ENCODE measurements around the gene HAUS7. TPM values are rescaled to one million over a fixed set of nuclear protein-coding genes. Genes with fewer than 3 reads are reported as not detected.

Gene HAUS7
- total RNA-seq, 4 donors from 2014 or later, result 5.1 to 34.4 (median 27.1) TPM

DNA sequence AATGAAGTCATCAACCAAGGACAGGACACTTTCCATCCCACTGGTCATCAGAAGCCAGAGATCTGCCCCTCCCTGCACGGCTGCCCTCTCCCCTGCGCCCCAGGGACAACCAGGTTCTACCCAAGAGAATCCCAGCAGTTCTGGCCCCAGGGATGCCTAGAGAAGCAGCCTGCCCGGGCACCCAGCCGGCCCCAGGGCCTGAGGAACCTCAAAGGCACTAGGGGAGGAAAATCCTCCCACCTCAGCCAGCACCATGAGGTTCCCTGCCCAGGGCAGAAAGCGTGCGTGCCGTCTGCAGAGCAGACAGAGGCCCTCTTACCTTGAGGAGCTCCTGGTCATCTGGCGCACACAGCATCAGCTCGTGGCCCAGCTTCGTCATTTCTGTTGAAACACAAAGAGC is 8.1 kb downstream of the HAUS7 start:
- H3K27ac ChIP-seq, result no peak overlapping the region
- no peak overlapping the region for H3K4me3 ChIP-seq
- H3K4me1 ChIP-seq, result no peaks in the 10 kb centered on the region
- TF ChIP-seq CTCF (IDR thresholded peaks at IDR 0.05), result no peak
- TF ChIP-seq POLR2A (IDR thresholded peaks at IDR 0.05), result no peak
- H3K27me3 ChIP-seq, result no peaks in the 10 kb centered on the region
- H3K36me3 ChIP-seq, result no peaks in the 10 kb centered on the region
- no peak for DNase-seq
- H3K9me3 ChIP-seq, result no peaks in the 10 kb centered on the region
- intact Hi-C loops (cut with DNase I; ENCODE audit: low total_unique reads), result no loop called here

GRCh38 chrX:153460826-153461225 is 9.6 kb downstream of the HAUS7 start:
- intact Hi-C loops (cut with DNase I; ENCODE audit: low total_unique reads), result no loop called here
- H3K4me1 ChIP-seq, result no peaks in the 10 kb centered on the region
- no peak overlapping the region for H3K4me3 ChIP-seq
- no peaks in the 10 kb centered on the region for H3K27me3 ChIP-seq
- TF ChIP-seq POLR2A (IDR thresholded peaks at IDR 0.05) (no peak), CTCF (IDR thresholded peaks at IDR 0.05) (peak; percentile 29 to 48 (median 43))
- H3K27ac ChIP-seq, result no peak overlapping the region
- peak in 1 of 2 donors; percentile 37 for DNase-seq
- no peaks in the 10 kb centered on the region for H3K9me3 ChIP-seq
- H3K36me3 ChIP-seq, result no peaks in the 10 kb centered on the region

DNA sequence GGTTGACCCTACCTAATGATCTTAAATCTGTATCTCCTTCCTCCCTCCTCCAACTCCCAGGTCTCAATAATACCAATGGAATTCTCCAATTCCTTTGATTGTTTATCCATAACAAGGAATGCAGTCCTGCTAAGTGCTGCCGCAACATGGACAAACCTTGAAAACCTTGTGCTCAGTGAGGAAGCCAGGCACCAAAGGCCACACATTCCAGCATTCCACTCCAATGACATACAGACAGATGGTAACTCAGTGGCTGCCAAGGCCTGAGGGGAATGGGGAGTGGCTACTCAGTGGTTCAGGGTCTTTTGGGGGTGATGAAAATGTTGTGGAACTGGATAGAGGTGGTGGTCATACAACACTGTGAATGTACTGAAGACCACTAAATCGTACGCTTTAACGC is 10.4 kb downstream of the HAUS7 start:
- no peak for DNase-seq
- H3K27ac ChIP-seq, result no peak overlapping the region
- TF ChIP-seq CTCF (IDR thresholded peaks at IDR 0.05), result no peak
- TF ChIP-seq POLR2A (IDR thresholded peaks at IDR 0.05), result no peak
- intact Hi-C loops (cut with DNase I; ENCODE audit: low total_unique reads), result no loop called here
- no peaks in the 10 kb centered on the region for H3K9me3 ChIP-seq
- no peak overlapping the region for H3K4me3 ChIP-seq
- H3K27me3 ChIP-seq, result no peaks in the 10 kb centered on the region
- H3K36me3 ChIP-seq, result no peaks in the 10 kb centered on the region
- no peaks in the 10 kb centered on the region for H3K4me1 ChIP-seq

- DNase-seq, result no peak
- intact Hi-C loops (cut with DNase I; ENCODE audit: low total_unique reads), result no loop called here
- TF ChIP-seq CTCF (IDR thresholded peaks at IDR 0.05), result no peak
- TF ChIP-seq POLR2A (IDR thresholded peaks at IDR 0.05), result no peak
- no peaks in the 10 kb centered on the region for H3K9me3 ChIP-seq
- H3K27ac ChIP-seq, result no peak overlapping the region
- H3K4me1 ChIP-seq, result no peaks in the 10 kb centered on the region
- H3K27me3 ChIP-seq, result no peaks in the 10 kb centered on the region
- H3K36me3 ChIP-seq, result no peaks in the 10 kb centered on the region
- H3K4me3 ChIP-seq, result no peak overlapping the region
These were observed 11.9 kb downstream of the HAUS7 start for GRCh38 chrX:153458476-153458875.

DNA sequence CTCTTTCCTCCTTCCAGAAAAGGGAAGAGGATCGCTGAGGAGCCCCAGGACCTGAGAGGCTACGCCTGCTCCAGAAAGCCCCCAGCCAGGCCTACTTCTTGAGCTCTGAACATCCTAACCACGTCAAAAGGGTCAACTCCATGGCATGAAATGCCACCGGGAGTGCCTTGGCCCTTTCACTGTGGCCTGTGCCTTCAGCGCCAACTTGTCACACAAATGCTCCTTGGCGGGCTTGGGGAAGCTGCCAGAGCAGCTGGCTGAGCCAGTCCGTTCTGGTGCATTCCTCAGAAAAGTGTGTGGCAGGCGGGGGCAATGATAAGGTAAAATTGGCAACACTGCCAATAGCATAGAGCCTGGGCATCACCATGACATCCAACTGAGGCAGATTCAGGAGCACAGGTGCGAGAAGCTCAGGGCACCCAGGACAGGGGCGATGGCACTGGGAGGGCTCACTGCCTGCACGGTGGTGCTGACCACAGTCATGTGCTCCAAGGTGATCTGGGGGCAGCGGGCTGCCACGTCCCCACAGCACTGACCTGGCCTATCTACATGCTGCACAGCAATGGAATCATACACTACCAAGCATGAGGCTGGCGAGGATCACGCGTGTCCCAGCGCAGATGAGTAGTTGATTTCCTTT is 12.4 kb downstream of the HAUS7 start:
- no peaks in the 10 kb centered on the region for H3K9me3 ChIP-seq
- H3K4me3 ChIP-seq, result no peak overlapping the region
- TF ChIP-seq POLR2A (IDR thresholded peaks at IDR 0.05) (no peak), CTCF (IDR thresholded peaks at IDR 0.05) (no peak)
- no peak for DNase-seq
- no peaks in the 10 kb centered on the region for H3K36me3 ChIP-seq
- H3K4me1 ChIP-seq, result no peaks in the 10 kb centered on the region
- no peak overlapping the region for H3K27ac ChIP-seq
- intact Hi-C loops (cut with DNase I; ENCODE audit: low total_unique reads), result no loop called here
- H3K27me3 ChIP-seq, result no peaks in the 10 kb centered on the region

Measured in uterus (tissue), 4 donors.